OCI-LY7 (cell line): Measurements from ENCODE around the gene TULP4. TPM values are rescaled to one million over a fixed set of nuclear protein-coding genes. Genes with fewer than 3 reads are reported as not detected.

Experiments used
- BruUV-seq: library from RNA; stranded (reverse); fragments of 400-500 nt; replicated peaks from 2 replicates; lab custom pipeline; 2021; lab: Mats Ljungman, UMichigan
- CTCF ChIA-PET: fragments of 300-600 bp; sonication (Branson Sonifier 250); formaldehyde crosslinking; loops from one replicate; lab custom pipeline; 2022; ENCODE audit warnings: antibody characterized with exemption; ENCODE audit not compliant: unreplicated experiment; lab: Charles Lee
- POLR2A ChIA-PET: fragments of 300-600 bp; sonication (Branson Sonifier 250); formaldehyde crosslinking; loops from one replicate; lab custom pipeline; 2022; ENCODE audit warnings: antibody characterized with exemption; lab: Charles Lee
- DNase-seq: peaks from one replicate; pipeline ENCODE4 v3.0.0-alpha.2; 2015; ENCODE audit warnings: low spot score
- H2AFZ ChIP-seq: fragments of 200-600 bp; sonication (generic), shearing (Covaris generic); 2 replicates; pipeline ENCODE4 v1.6.1; 2014; ENCODE audit warnings: mild to moderate bottlenecking, antibody characterized with exemption, low read length, moderate library complexity
- H3K27ac ChIP-seq: fragments of 200-600 bp; sonication (generic); 2 replicates; pipeline ENCODE4 v1.5.1; 2014; ENCODE audit warnings: mixed run types, low read depth, mild to moderate bottlenecking, moderate library complexity, low read length, inconsistent platforms; ENCODE audit not compliant: poor library complexity, severe bottlenecking
- H3K36me3 ChIP-seq: fragments of 200-600 bp; sonication (generic); 2 replicates; pipeline ENCODE4 v1.6.1; 2014; ENCODE audit warnings: mild to moderate bottlenecking, antibody characterized with exemption, low read length, moderate library complexity, mixed read lengths; ENCODE audit not compliant: insufficient read depth
- H3K4me1 ChIP-seq: fragments of 200-600 bp; sonication (generic); 2 replicates; pipeline ENCODE4 v1.5.1; 2014; ENCODE audit warnings: mild to moderate bottlenecking, low read length; ENCODE audit not compliant: insufficient read depth, poor library complexity, severe bottlenecking
- H3K4me2 ChIP-seq: fragments of 200-600 bp; sonication (generic); 2 replicates; pipeline ENCODE4 v1.6.1; 2014; ENCODE audit warnings: mild to moderate bottlenecking, low read length
- H3K4me3 ChIP-seq: fragments of 200-600 bp; sonication (generic); 2 replicates; pipeline ENCODE4 v1.5.1; 2014; ENCODE audit warnings: mild to moderate bottlenecking, low read depth, low read length; ENCODE audit not compliant: poor library complexity, severe bottlenecking
- H3K79me2 ChIP-seq: fragments of 200-600 bp; sonication (generic); 2 replicates; pipeline ENCODE4 v1.6.1; 2016; ENCODE audit warnings: low read depth, mild to moderate bottlenecking, low read length, moderate library complexity, mixed read lengths; ENCODE audit not compliant: insufficient read depth
- H3K9me2 ChIP-seq: fragments of 200-600 bp; sonication (generic); 2 replicates; pipeline ENCODE4 v1.6.1; 2016; ENCODE audit warnings: mild to moderate bottlenecking, low read length, mixed read lengths; ENCODE audit not compliant: insufficient read depth
- H3K9me3 ChIP-seq: fragments of 200-600 bp; sonication (generic); 2 replicates; pipeline ENCODE4 v1.6.1; 2014; ENCODE audit warnings: mild to moderate bottlenecking, mixed run types, low read length, mixed read lengths
- H4K20me1 ChIP-seq: fragments of 200-600 bp; sonication (generic); 2 replicates; pipeline ENCODE4 v1.6.1; 2014; ENCODE audit warnings: mild to moderate bottlenecking, antibody characterized with exemption, low read length, moderate library complexity, mixed read lengths; ENCODE audit not compliant: insufficient read depth
- EZH2phosphoT487 ChIP-seq: fragments of 200-600 bp; sonication (generic); IDR thresholded peaks from 2 replicates; pipeline ENCODE4 v1.6.1; 2018; ENCODE audit warnings: low read depth, borderline replicate concordance, mild to moderate bottlenecking, mixed run types, antibody characterized with exemption, low read length, moderate library complexity, mixed read lengths
- intact Hi-C: fragments of 100-400 bp; cut with micrococcal nuclease; formaldehyde crosslinking; loops from one replicate; pipeline ENCODE4 v1.10.0; 2022; ENCODE audit not compliant: unreplicated experiment
- total RNA-seq, 2 experiments: library from RNA; depleted of rRNA in 1 of 2; stranded (reverse); fragments of >200 nt in 1 of 2; shearing (Covaris generic) in 1 of 2; gene quantifications; 2 replicates each; pipeline ENCODE4 v1.2.3, GENCODE V29; 2014 to 2022
- TF ChIP-seq, protein P1 (sequence below): fragments of 200-600 bp; sonication (generic); conservative IDR thresholded peaks from 2 replicates; pipeline ENCODE4 v1.5.1; 2014; ENCODE audit warnings: mild to moderate bottlenecking, antibody characterized with exemption, low read length, moderate library complexity, mixed read lengths

Gene TULP4
- total RNA-seq, 2 experiments from 2014 or later: 62.1 to 64.8 TPM

DNA sequence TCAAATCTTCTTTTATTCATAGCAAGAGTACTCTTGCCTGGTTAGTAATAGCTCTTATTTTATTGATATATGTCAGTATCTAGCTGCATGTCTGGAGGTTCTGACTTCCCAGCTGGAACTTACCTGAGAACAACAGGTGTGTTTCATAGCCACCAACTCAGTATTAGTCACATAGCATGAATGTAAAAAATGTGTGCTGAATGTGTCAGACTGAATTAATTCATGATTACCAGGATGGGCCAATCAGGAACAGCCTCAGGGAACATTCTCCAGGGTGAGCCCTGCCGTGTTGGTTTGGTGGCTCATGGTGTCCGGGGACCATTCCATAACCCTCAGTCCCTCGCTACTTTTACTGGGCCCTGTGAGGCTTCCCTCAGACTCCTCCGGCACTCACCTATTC is 99.7 kb downstream of the TULP4 start:
- Histone ChIP-seq H3K9me3 (no peaks in the 10 kb centered on the region), H3K27ac (no peak overlapping the region), H4K20me1 (no peaks in the 10 kb centered on the region), H3K9me2 (no peaks in the 10 kb centered on the region), H2AFZ (no peak overlapping the region), H3K36me3 (peaks cover 5% of the 10 kb centered on the region; the same call in 1 of the 2 replicates), H3K79me2 (no peaks in the 10 kb centered on the region), H3K4me1 (no peaks in the 10 kb centered on the region), H3K4me2 (no peak overlapping the region), H3K4me3 (no peak overlapping the region)
- CTCF ChIA-PET: no interaction called here
- no TSS peak for BruUV-seq
- TF ChIP-seq, protein P1, sequence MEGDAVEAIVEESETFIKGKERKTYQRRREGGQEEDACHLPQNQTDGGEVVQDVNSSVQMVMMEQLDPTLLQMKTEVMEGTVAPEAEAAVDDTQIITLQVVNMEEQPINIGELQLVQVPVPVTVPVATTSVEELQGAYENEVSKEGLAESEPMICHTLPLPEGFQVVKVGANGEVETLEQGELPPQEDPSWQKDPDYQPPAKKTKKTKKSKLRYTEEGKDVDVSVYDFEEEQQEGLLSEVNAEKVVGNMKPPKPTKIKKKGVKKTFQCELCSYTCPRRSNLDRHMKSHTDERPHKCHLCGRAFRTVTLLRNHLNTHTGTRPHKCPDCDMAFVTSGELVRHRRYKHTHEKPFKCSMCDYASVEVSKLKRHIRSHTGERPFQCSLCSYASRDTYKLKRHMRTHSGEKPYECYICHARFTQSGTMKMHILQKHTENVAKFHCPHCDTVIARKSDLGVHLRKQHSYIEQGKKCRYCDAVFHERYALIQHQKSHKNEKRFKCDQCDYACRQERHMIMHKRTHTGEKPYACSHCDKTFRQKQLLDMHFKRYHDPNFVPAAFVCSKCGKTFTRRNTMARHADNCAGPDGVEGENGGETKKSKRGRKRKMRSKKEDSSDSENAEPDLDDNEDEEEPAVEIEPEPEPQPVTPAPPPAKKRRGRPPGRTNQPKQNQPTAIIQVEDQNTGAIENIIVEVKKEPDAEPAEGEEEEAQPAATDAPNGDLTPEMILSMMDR: no peak
- no peak for TF ChIP-seq EZH2phosphoT487
- intact Hi-C loops: no loop called here
- POLR2A ChIA-PET: no interaction called here
- no peak for DNase-seq

GRCh38 chr6:158413028-158413427 is 100.8 kb downstream of the TULP4 start:
- no peak overlapping the region for H3K27ac ChIP-seq
- ChIA-PET POLR2A (interaction anchor here (0.6 kb wide), 1 partner anchor 48 kb away, joined by 7 read pairs; no protein-coding TSS in a partner anchor), CTCF (no interaction called here)
- TF ChIP-seq EZH2phosphoT487: no peak
- TF ChIP-seq, protein P1: no peak
- no peaks in the 10 kb centered on the region for H3K9me2 ChIP-seq
- no TSS peak for BruUV-seq
- peaks cover 12% of the 10 kb centered on the region; the same call in 1 of the 2 replicates for H3K36me3 ChIP-seq
- H3K9me3 ChIP-seq: no peaks in the 10 kb centered on the region
- H3K4me2 ChIP-seq: no peak overlapping the region
- no peak overlapping the region for H3K4me3 ChIP-seq
- no peaks in the 10 kb centered on the region for H4K20me1 ChIP-seq
- no peak for DNase-seq
- H3K4me1 ChIP-seq: no peaks in the 10 kb centered on the region
- H3K79me2 ChIP-seq: no peaks in the 10 kb centered on the region
- intact Hi-C loops: no loop called here
- no peak overlapping the region for H2AFZ ChIP-seq

DNA sequence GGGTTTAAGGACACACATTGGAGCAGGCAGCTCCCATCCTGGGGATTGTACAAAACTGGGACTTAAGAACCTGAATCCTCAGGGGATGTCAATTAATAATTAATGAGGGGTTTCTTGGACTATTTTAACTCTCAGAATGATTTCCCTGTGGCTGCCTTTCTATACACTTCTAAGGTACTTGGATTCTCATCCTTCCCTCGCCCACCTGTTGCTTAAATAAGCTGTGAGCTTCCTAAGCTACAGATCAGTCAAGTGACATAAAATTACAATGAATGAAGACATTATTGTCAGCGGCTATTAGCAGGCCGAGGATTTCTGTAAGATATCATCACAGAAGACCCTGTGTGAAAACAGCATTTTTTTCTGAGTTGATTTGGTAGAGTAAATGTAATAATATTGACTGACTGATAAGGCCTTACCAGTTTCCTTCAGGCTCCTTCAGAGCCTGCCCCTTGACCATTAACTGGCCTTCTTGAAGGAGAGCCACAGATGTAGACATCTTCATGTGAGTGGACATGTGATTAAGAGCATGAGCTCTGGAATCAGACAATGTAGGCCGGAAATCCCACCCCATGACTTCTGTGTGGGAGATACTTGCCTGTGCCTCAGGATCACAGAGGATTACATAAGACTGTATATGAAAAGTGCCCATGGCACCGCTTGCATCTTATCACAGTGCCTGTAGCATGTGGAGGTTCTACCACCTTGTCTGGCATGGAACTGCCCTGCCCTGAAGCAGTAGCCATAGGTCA is 101.7 kb downstream of the TULP4 start:
- POLR2A ChIA-PET: no interaction called here
- DNase-seq: no peak
- no TSS peak for BruUV-seq
- CTCF ChIA-PET: no interaction called here
- Histone ChIP-seq H3K79me2 (no peaks in the 10 kb centered on the region), H3K36me3 (peaks cover 12% of the 10 kb centered on the region; the same call in 1 of the 2 replicates), H3K9me3 (0 out of 2 replicates have a peak, but pooled peaks cover 2% of the 10 kb centered on the region), H2AFZ (no peak overlapping the region), H3K4me2 (no peak overlapping the region), H3K27ac (no peak overlapping the region), H3K4me1 (no peaks in the 10 kb centered on the region), H3K4me3 (no peak overlapping the region), H4K20me1 (no peaks in the 10 kb centered on the region), H3K9me2 (no peaks in the 10 kb centered on the region)
- no peak for TF ChIP-seq EZH2phosphoT487
- TF ChIP-seq, protein P1: no peak
- intact Hi-C loops: no loop called here
